MCF 10A (cell line): ENCODE data around the gene NKX1-1. TPM values are rescaled to one million over a fixed set of nuclear protein-coding genes. Genes with fewer than 3 reads are reported as not detected.
"Not testable (repeated sequence)": the region's sequence is repeated elsewhere in the genome, so short reads cannot be mapped to it uniquely, and the experiment has no call there.

Source experiments
- BruUV-seq: library from RNA; stranded (reverse); fragments of 400-500 nt; replicated peaks from 2 replicates; lab custom pipeline; 2021; lab: Mats Ljungman, UMichigan
- CTCF ChIA-PET: fragments of 300-600 bp; sonication (Branson Sonifier 250); formaldehyde crosslinking; extraction: SDS; loops from one replicate; lab custom pipeline; 2021; ENCODE audit warnings: antibody characterized with exemption, inconsistent platforms; lab: Yijun Ruan, JAX
- POLR2A ChIA-PET: fragments of 300-600, 350-650 bp; sonication (Branson Sonifier 250); formaldehyde crosslinking; extraction: SDS; loops from one replicate; lab custom pipeline; 2020; ENCODE audit warnings: antibody characterized with exemption, inconsistent platforms; lab: Yijun Ruan, JAX
- DNase-seq: peaks from one replicate; pipeline ENCODE4 v3.0.0-alpha.2; 2018; ENCODE audit not compliant: unreplicated experiment
- H3K27ac Mint-ChIP-seq: one replicate; pipeline ENCODE4 v1.8.0; 2022; ENCODE audit warnings: mild to moderate bottlenecking, low read depth, mixed read lengths; ENCODE audit not compliant: unreplicated experiment
- H3K27me3 Mint-ChIP-seq: one replicate; pipeline ENCODE4 v1.8.0; 2022; ENCODE audit warnings: mixed read lengths; ENCODE audit not compliant: insufficient read depth, unreplicated experiment
- H3K36me3 Mint-ChIP-seq: one replicate; pipeline ENCODE4 v1.8.0; 2022; ENCODE audit warnings: mild to moderate bottlenecking, moderate library complexity, mixed read lengths; ENCODE audit not compliant: insufficient read depth, unreplicated experiment
- H3K4me1 Mint-ChIP-seq: one replicate; pipeline ENCODE4 v1.8.0; 2022; ENCODE audit warnings: mixed read lengths; ENCODE audit not compliant: insufficient read depth, unreplicated experiment
- H3K4me3 Mint-ChIP-seq: one replicate; pipeline ENCODE4 v1.8.0; 2022; ENCODE audit warnings: mild to moderate bottlenecking, moderate library complexity, mixed read lengths; ENCODE audit not compliant: unreplicated experiment
- H3K9me3 Mint-ChIP-seq: one replicate; pipeline ENCODE4 v1.8.0; 2022; ENCODE audit warnings: mixed read lengths; ENCODE audit not compliant: unreplicated experiment
- CTCF ChIP-seq: fragments of 200-600 bp; IDR thresholded peaks from one replicate; pipeline ENCODE4 v1.8.0; 2022; ENCODE audit warnings: antibody characterized with exemption, mild to moderate bottlenecking; ENCODE audit not compliant: unreplicated experiment
- intact Hi-C: fragments of 100-400 bp; cut with micrococcal nuclease; formaldehyde crosslinking; loops from 2 replicates; pipeline ENCODE4 v1.14.1; 2022
- total RNA-seq: library from RNA; stranded (reverse); gene quantifications from 2 replicates; pipeline ENCODE4 v1.2.3, GENCODE V29; 2022

NKX1-1 gene
- total RNA-seq, 1 experiment from 2014 or later = not detected

GRCh38 chr4:1373892-1374705, 32.1 kb downstream of the NKX1-1 start:
- Mint-ChIP-seq H3K27ac (no peak overlapping the region), H3K4me1 (no peaks in the 10 kb centered on the region), H3K27me3 (no peaks in the 10 kb centered on the region), H3K36me3 (peaks cover 29% of the 10 kb centered on the region), H3K4me3 (no peak overlapping the region), H3K9me3 (no peaks in the 10 kb centered on the region)
- CTCF ChIA-PET = interaction anchor here (1.2 kb wide), 1 partner anchor 22 kb away, joined by 3 read pairs; no protein-coding TSS in a partner anchor
- intact Hi-C loops = no loop called here
- BruUV-seq = no TSS peak
- no peak for DNase-seq
- TF ChIP-seq CTCF = no peak
- POLR2A ChIA-PET = no interaction called here

GRCh38 chr4:1372576-1372975, 33.7 kb downstream of the NKX1-1 start:
- H3K27ac Mint-ChIP-seq, intact Hi-C loops, POLR2A ChIA-PET, DNase-seq, BruUV-seq, H3K27me3 Mint-ChIP-seq, H3K4me3 Mint-ChIP-seq, H3K4me1 Mint-ChIP-seq, H3K9me3 Mint-ChIP-seq: not testable (repeated sequence)
- peaks cover 25% of the 10 kb centered on the region for H3K36me3 Mint-ChIP-seq
- CTCF ChIA-PET = interaction anchor here (1.2 kb wide), 1 partner anchor 20 kb away, joined by 3 read pairs; no protein-coding TSS in a partner anchor

DNA sequence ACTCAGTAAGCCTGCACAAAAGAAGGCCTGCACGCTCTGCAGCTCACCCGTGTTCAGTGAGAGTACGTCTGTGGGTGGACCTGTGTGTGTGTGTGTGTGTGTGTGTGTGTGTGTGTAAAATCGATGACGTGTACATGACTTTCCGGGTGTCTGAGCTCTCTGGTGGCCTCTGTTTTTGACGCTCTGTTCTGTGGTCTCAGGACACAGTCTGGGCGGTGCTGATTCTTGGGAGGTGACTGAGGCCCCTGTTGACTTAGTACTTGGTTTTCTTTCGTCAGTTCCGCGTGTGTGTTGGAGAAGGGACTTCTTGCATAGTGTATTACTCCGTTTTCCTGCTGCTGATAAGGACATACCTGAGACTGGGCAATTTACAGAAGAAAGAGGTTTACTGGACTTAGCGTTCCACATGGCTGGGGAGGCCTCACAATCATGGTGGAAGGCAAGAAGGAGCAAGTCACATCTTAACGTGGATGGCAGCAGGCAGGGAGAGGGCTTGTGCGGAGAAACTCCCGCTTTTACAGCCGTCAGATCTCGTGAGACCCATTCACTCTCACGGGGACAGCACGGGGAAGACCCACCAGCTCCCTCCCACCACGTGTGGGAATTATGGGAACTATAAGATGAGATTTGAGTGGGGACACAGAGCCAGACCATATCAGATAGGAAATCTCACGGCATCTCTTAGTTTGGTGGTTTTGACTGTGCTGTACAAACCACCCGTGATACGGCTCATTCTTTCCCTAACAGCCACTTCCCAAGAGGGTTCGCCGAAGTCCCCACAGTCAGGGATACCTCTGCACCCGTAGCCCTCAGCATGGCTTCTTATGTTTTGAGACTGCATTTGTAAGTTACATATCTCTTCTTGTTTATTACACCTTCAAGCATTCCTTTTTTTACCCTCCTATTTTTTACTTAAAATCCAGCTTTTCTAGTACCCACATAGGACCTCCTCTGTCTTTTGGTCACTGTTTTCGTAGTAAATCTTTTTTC, 34.8 kb downstream of the NKX1-1 start:
- TF ChIP-seq CTCF = no peak
- no TSS peak for BruUV-seq
- Mint-ChIP-seq H3K27ac (no peak overlapping the region), H3K36me3 (peaks cover 25% of the 10 kb centered on the region), H3K4me3 (no peak overlapping the region), H3K27me3 (no peaks in the 10 kb centered on the region), H3K4me1 (no peaks in the 10 kb centered on the region), H3K9me3 (no peaks in the 10 kb centered on the region)
- no peak for DNase-seq
- POLR2A ChIA-PET = no interaction called here
- intact Hi-C loops = no loop called here
- CTCF ChIA-PET = interaction anchor here (0.6 kb wide), 1 partner anchor 19 kb away, joined by 3 read pairs; no protein-coding TSS in a partner anchor

DNA sequence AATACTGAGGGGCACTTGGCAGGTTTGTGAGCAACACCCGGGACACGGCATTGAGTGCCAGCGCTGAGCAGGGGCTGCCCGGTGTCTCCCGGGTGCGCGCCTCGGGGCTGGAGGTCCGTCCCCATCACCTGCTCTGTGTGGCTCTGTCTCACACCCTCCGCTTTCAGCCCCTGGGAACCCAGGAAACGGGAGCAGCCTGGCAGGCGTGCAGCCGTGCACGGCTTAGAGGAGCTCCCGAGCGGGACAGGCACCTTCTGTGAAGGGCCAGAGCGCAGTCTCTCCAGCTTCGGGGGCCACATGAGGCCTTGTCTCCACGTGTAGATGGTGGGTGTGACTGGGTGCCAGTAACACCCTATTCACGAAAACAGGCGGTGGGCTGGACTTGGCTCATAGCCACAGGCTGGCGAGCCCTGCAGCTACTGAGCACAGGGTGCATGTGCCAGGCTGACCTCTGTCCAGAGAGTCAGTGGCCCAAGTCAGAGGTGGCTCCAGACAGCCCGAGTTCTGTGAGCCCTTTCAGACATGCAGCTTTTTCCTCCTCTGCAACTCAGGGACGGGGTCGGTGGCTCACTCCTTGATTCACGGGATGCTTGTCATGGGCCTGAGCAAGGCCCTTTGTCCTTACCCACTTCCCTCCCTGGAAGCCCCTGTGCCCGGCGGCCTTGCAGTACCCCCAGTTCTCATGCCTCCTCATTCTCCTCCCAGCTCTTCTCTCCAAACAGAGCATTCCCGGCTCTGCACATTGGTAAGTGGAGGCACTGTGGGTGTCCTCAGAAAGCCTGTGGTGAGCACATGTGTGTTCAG, 35.7 kb downstream of the NKX1-1 start:
- no peak overlapping the region for H3K27ac Mint-ChIP-seq
- DNase-seq = no peak
- CTCF ChIA-PET = interaction anchor here (0.6 kb wide), 1 partner anchor 15 kb away, joined by 3 read pairs; no protein-coding TSS in a partner anchor
- intact Hi-C loops = no loop called here
- H3K27me3 Mint-ChIP-seq = no peaks in the 10 kb centered on the region
- no TSS peak for BruUV-seq
- H3K4me3 Mint-ChIP-seq = no peak overlapping the region
- H3K9me3 Mint-ChIP-seq = no peaks in the 10 kb centered on the region
- no peak for TF ChIP-seq CTCF
- POLR2A ChIA-PET = no interaction called here
- no peaks in the 10 kb centered on the region for H3K4me1 Mint-ChIP-seq
- peaks cover 34% of the 10 kb centered on the region for H3K36me3 Mint-ChIP-seq
